WTC11 (cell line): ENCODE measurements around the gene SHISA9. TPM values are rescaled to one million over a fixed set of nuclear protein-coding genes. Genes with fewer than 3 reads are reported as not detected.

Experiments used
- ATAC-seq: fragments of 200-7000 bp; cut with Tn5 transposase; 2 replicates; pipeline ENCODE4 v1.10.0; 2021; ENCODE audit warnings: mild to moderate bottlenecking, moderate library complexity
- CTCF ChIA-PET: fragments of 300-600 bp; sonication (Branson Sonifier 250); formaldehyde crosslinking; loops from one replicate; lab custom pipeline; 2021; ENCODE audit warnings: antibody characterized with exemption; lab: Charles Lee
- POLR2A ChIA-PET: fragments of 350-600 bp; sonication (Branson Sonifier 250); formaldehyde crosslinking; loops from one replicate; lab custom pipeline; 2021; ENCODE audit warnings: antibody characterized with exemption; lab: Charles Lee
- DNase-seq: peaks from one replicate; pipeline ENCODE4 v3.0.0; 2021; ENCODE audit warnings: low spot score
- H3K27ac Mint-ChIP-seq: 2 replicates; pipeline ENCODE4 v1.8.0; 2021; ENCODE audit warnings: mixed read lengths
- H3K27me3 Mint-ChIP-seq: 2 replicates; pipeline ENCODE4 v1.8.0; 2021; ENCODE audit warnings: low read depth, mild to moderate bottlenecking, moderate library complexity, mixed read lengths
- H3K36me3 Mint-ChIP-seq: 2 replicates; pipeline ENCODE4 v1.8.0; 2021; ENCODE audit warnings: mixed read lengths
- H3K4me1 Mint-ChIP-seq: 2 replicates; pipeline ENCODE4 v1.8.0; 2022; ENCODE audit warnings: mixed read lengths
- H3K4me3 Mint-ChIP-seq: 2 replicates; pipeline ENCODE4 v1.8.0; 2021; ENCODE audit warnings: mild to moderate bottlenecking, moderate library complexity, mixed read lengths
- H3K9me3 Mint-ChIP-seq: 2 replicates; pipeline ENCODE4 v1.8.0; 2021; ENCODE audit warnings: mixed read lengths
- AFF4 ChIP-seq: sonication (generic); formaldehyde crosslinking; IDR thresholded peaks from 2 replicates; pipeline ENCODE4 v1.8.1; 2023; ENCODE audit warnings: mild to moderate bottlenecking, missing genetic modification reagents, borderline replicate concordance
- CBFB ChIP-seq: sonication (generic); formaldehyde crosslinking; IDR thresholded peaks from 2 replicates; pipeline ENCODE4 v1.8.1; 2022; ENCODE audit warnings: mild to moderate bottlenecking, low read depth, missing genetic modification reagents
- CDX4 ChIP-seq: fragments of 250-450 bp; sonication (Bioruptor Pico); IDR thresholded peaks from 2 replicates; pipeline ENCODE4 v1.9.0; 2021; ENCODE audit warnings: moderate library complexity, mild to moderate bottlenecking, inconsistent platforms, borderline replicate concordance
- CREB1 ChIP-seq: sonication (generic); formaldehyde crosslinking; IDR thresholded peaks from 2 replicates; pipeline ENCODE4 v1.8.0; 2023; ENCODE audit warnings: mild to moderate bottlenecking, missing genetic modification reagents
- CTCF ChIP-seq: fragments of 200-600 bp; IDR thresholded peaks from 2 replicates; pipeline ENCODE4 v1.8.0; 2022; ENCODE audit warnings: antibody characterized with exemption
- ERG ChIP-seq: fragments of 250-450 bp; sonication (Bioruptor Pico); IDR thresholded peaks from 2 replicates; pipeline ENCODE4 v1.8.0; 2021; ENCODE audit warnings: mild to moderate bottlenecking
- FOXK1 ChIP-seq: sonication (generic); formaldehyde crosslinking; IDR thresholded peaks from 2 replicates; pipeline ENCODE4 v1.8.0; 2022; ENCODE audit warnings: mild to moderate bottlenecking, moderate library complexity, missing genetic modification reagents
- NFATC4 ChIP-seq: fragments of 250-450 bp; sonication (Bioruptor Pico); IDR thresholded peaks from 2 replicates; pipeline ENCODE4 v1.9.0; 2021; ENCODE audit warnings: mild to moderate bottlenecking
- NR1H2 ChIP-seq: sonication (generic); formaldehyde crosslinking; IDR thresholded peaks from 2 replicates; pipeline ENCODE4 v1.9.0; 2021; ENCODE audit warnings: mild to moderate bottlenecking, moderate library complexity, missing genetic modification reagents
- PRDM15 ChIP-seq: sonication (generic); formaldehyde crosslinking; IDR thresholded peaks from 2 replicates; pipeline ENCODE4 v1.8.0; 2022; ENCODE audit warnings: missing genetic modification reagents
- RORB ChIP-seq: fragments of 250-450 bp; sonication (Bioruptor Pico); IDR thresholded peaks from 2 replicates; pipeline ENCODE4 v1.9.0; 2021; ENCODE audit warnings: mild to moderate bottlenecking
- SMAD4 ChIP-seq: sonication (generic); formaldehyde crosslinking; IDR thresholded peaks from 2 replicates; pipeline ENCODE4 v1.8.0; 2022; ENCODE audit warnings: mild to moderate bottlenecking, missing genetic modification reagents
- SOX15 ChIP-seq: fragments of 250-450 bp; sonication (Bioruptor Pico); IDR thresholded peaks from 2 replicates; pipeline ENCODE4 v1.9.0; 2021; ENCODE audit warnings: mild to moderate bottlenecking
- STAT6 ChIP-seq: sonication (generic); formaldehyde crosslinking; conservative IDR thresholded peaks from 2 replicates; pipeline ENCODE4 v1.8.1; 2023; ENCODE audit warnings: mild to moderate bottlenecking, low read depth, missing genetic modification reagents, moderate library complexity
- TEAD1 ChIP-seq: sonication (generic); formaldehyde crosslinking; IDR thresholded peaks from 2 replicates; pipeline ENCODE4 v1.8.0; 2022; ENCODE audit warnings: mild to moderate bottlenecking, missing genetic modification reagents
- USF1 ChIP-seq: sonication (generic); formaldehyde crosslinking; IDR thresholded peaks from 2 replicates; pipeline ENCODE4 v1.8.0; 2022; ENCODE audit warnings: mild to moderate bottlenecking, missing genetic modification reagents
- ZNF138 ChIP-seq: sonication (generic); formaldehyde crosslinking; conservative IDR thresholded peaks from 2 replicates; pipeline ENCODE4 v1.8.1; 2022; ENCODE audit warnings: mild to moderate bottlenecking, moderate library complexity, missing genetic modification reagents
- ZNF219 ChIP-seq: sonication (generic); formaldehyde crosslinking; IDR thresholded peaks from 2 replicates; pipeline ENCODE4 v1.8.0; 2023; ENCODE audit warnings: missing genetic modification reagents, mild to moderate bottlenecking, borderline replicate concordance
- ZNF317 ChIP-seq: sonication (generic); formaldehyde crosslinking; IDR thresholded peaks from 2 replicates; pipeline ENCODE4 v1.8.1; 2023; ENCODE audit warnings: low read depth, mild to moderate bottlenecking, moderate library complexity, missing genetic modification reagents, borderline replicate concordance
- total RNA-seq: library from RNA; stranded (reverse); gene quantifications from 3 replicates; pipeline ENCODE4 v1.2.3, GENCODE V29; 2021

Gene SHISA9
- total RNA-seq, 1 experiment from 2014 or later, result 37.5 TPM

GRCh38 chr16:13032911-13033310, 131.5 kb downstream of the SHISA9 start:
- POLR2A ChIA-PET, result no interaction called here
- Mint-ChIP-seq H3K27me3 (no peaks in the 10 kb centered on the region), H3K36me3 (no peaks in the 10 kb centered on the region), H3K4me3 (no peak overlapping the region), H3K27ac (no peak overlapping the region), H3K9me3 (peaks cover 4% of the 10 kb centered on the region; the same call in 1 of the 2 replicates), H3K4me1 (peaks cover 7% of the 10 kb centered on the region)
- TF ChIP-seq ZNF138, result no peak
- TF ChIP-seq ZNF317 (CRISPR knock-in tag), result no peak
- TF ChIP-seq NFATC4 (CRISPR knock-in tag), result no peak
- TF ChIP-seq ZNF219 (CRISPR knock-in tag), result no peak
- TF ChIP-seq SOX15, result no peak
- TF ChIP-seq CDX4 (CRISPR knock-in tag), result no peak
- no peak for TF ChIP-seq FOXK1 (CRISPR knock-in tag)
- TF ChIP-seq CTCF, result no peak
- no peak for TF ChIP-seq RORB
- TF ChIP-seq PRDM15 (CRISPR knock-in tag), result no peak
- TF ChIP-seq STAT6 (CRISPR knock-in tag), result no peak
- TF ChIP-seq ERG (CRISPR knock-in tag), result no peak
- no peak for TF ChIP-seq AFF4 (CRISPR knock-in tag)
- no peak for TF ChIP-seq SMAD4 (CRISPR knock-in tag)
- TF ChIP-seq USF1 (CRISPR knock-in tag), result no peak
- no peak for TF ChIP-seq NR1H2
- TF ChIP-seq TEAD1 (CRISPR knock-in tag), result no peak
- no peak for TF ChIP-seq CBFB (CRISPR knock-in tag)
- no peak for TF ChIP-seq CREB1 (CRISPR knock-in tag)
- DNase-seq (no peak), ATAC-seq (no peak)
- CTCF ChIA-PET, result no interaction called here
